HEK293 (cell line): ENCODE results near the gene ZNF780B.

Source experiments
- ZNF416 ChIP-seq: fragments of 450-650 bp; formaldehyde crosslinking; IDR thresholded peaks from 2 replicates; pipeline ENCODE4 v1.5.1; 2016; ENCODE audit warnings: missing biosample characterization, missing genetic modification characterization
- TF ChIP-seq, protein P1 (sequence below): fragments of 450-650 bp; formaldehyde crosslinking; IDR thresholded peaks from 2 replicates; pipeline ENCODE4 v1.5.1; 2016; ENCODE audit warnings: missing biosample characterization, missing genetic modification characterization
- TF ChIP-seq, protein P2 (sequence below): fragments of 450-650 bp; formaldehyde crosslinking; IDR thresholded peaks from 2 replicates; pipeline ENCODE4 v1.5.1; 2016; ENCODE audit warnings: missing biosample characterization, missing genetic modification characterization
- TF ChIP-seq, protein P3 (sequence below): fragments of 450-650 bp; formaldehyde crosslinking; IDR thresholded peaks from 2 replicates; pipeline ENCODE4 v1.5.1; 2016; ENCODE audit warnings: missing biosample characterization, missing genetic modification characterization
- TF ChIP-seq, protein P4 (sequence below): fragments of 450-650 bp; formaldehyde crosslinking; IDR thresholded peaks from 2 replicates; pipeline ENCODE4 v1.5.1; 2017; ENCODE audit warnings: missing biosample characterization, mild to moderate bottlenecking, missing genetic modification characterization, moderate library complexity
- TF ChIP-seq, protein P5 (sequence below): fragments of 450-650 bp; formaldehyde crosslinking; IDR thresholded peaks from 2 replicates; pipeline ENCODE4 v1.5.1; 2016; ENCODE audit warnings: missing biosample characterization, missing genetic modification characterization

DNA sequence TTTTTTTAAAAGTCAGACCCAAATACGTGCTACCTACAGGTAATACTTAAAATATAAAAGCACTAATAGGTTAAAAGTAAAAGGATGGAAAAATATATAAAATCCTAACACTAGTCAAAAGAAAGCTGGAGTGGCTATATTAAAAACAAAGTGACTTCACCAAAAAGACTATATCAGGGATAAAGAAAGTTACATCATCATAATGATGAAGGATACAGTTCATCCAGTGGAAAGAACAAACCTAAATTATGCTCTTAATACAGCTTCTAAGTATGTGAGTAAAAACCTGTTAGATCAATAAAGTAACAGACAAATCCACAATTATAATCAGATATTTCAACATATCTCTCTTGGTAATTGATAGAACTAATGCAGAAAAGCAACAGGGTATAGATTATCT lies 1.1 kb upstream of the ZNF780B start:
- TF ChIP-seq, protein P1, sequence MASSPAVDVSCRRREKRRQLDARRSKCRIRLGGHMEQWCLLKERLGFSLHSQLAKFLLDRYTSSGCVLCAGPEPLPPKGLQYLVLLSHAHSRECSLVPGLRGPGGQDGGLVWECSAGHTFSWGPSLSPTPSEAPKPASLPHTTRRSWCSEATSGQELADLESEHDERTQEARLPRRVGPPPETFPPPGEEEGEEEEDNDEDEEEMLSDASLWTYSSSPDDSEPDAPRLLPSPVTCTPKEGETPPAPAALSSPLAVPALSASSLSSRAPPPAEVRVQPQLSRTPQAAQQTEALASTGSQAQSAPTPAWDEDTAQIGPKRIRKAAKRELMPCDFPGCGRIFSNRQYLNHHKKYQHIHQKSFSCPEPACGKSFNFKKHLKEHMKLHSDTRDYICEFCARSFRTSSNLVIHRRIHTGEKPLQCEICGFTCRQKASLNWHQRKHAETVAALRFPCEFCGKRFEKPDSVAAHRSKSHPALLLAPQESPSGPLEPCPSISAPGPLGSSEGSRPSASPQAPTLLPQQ (tag by site-specific recombination), result no peak
- TF ChIP-seq, protein P2, sequence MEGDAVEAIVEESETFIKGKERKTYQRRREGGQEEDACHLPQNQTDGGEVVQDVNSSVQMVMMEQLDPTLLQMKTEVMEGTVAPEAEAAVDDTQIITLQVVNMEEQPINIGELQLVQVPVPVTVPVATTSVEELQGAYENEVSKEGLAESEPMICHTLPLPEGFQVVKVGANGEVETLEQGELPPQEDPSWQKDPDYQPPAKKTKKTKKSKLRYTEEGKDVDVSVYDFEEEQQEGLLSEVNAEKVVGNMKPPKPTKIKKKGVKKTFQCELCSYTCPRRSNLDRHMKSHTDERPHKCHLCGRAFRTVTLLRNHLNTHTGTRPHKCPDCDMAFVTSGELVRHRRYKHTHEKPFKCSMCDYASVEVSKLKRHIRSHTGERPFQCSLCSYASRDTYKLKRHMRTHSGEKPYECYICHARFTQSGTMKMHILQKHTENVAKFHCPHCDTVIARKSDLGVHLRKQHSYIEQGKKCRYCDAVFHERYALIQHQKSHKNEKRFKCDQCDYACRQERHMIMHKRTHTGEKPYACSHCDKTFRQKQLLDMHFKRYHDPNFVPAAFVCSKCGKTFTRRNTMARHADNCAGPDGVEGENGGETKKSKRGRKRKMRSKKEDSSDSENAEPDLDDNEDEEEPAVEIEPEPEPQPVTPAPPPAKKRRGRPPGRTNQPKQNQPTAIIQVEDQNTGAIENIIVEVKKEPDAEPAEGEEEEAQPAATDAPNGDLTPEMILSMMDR (tag by site-specific recombination), result no peak
- TF ChIP-seq ZNF416 (tag by site-specific recombination), result no peak
- TF ChIP-seq, protein P3, sequence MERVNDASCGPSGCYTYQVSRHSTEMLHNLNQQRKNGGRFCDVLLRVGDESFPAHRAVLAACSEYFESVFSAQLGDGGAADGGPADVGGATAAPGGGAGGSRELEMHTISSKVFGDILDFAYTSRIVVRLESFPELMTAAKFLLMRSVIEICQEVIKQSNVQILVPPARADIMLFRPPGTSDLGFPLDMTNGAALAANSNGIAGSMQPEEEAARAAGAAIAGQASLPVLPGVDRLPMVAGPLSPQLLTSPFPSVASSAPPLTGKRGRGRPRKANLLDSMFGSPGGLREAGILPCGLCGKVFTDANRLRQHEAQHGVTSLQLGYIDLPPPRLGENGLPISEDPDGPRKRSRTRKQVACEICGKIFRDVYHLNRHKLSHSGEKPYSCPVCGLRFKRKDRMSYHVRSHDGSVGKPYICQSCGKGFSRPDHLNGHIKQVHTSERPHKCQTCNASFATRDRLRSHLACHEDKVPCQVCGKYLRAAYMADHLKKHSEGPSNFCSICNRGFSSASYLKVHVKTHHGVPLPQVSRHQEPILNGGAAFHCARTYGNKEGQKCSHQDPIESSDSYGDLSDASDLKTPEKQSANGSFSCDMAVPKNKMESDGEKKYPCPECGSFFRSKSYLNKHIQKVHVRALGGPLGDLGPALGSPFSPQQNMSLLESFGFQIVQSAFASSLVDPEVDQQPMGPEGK, result no peak
- TF ChIP-seq, protein P4, sequence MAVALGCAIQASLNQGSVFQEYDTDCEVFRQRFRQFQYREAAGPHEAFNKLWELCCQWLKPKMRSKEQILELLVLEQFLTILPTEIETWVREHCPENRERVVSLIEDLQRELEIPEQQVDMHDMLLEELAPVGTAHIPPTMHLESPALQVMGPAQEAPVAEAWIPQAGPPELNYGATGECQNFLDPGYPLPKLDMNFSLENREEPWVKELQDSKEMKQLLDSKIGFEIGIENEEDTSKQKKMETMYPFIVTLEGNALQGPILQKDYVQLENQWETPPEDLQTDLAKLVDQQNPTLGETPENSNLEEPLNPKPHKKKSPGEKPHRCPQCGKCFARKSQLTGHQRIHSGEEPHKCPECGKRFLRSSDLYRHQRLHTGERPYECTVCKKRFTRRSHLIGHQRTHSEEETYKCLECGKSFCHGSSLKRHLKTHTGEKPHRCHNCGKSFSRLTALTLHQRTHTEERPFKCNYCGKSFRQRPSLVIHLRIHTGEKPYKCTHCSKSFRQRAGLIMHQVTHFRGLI (tag by site-specific recombination), result no peak
- TF ChIP-seq, protein P5, sequence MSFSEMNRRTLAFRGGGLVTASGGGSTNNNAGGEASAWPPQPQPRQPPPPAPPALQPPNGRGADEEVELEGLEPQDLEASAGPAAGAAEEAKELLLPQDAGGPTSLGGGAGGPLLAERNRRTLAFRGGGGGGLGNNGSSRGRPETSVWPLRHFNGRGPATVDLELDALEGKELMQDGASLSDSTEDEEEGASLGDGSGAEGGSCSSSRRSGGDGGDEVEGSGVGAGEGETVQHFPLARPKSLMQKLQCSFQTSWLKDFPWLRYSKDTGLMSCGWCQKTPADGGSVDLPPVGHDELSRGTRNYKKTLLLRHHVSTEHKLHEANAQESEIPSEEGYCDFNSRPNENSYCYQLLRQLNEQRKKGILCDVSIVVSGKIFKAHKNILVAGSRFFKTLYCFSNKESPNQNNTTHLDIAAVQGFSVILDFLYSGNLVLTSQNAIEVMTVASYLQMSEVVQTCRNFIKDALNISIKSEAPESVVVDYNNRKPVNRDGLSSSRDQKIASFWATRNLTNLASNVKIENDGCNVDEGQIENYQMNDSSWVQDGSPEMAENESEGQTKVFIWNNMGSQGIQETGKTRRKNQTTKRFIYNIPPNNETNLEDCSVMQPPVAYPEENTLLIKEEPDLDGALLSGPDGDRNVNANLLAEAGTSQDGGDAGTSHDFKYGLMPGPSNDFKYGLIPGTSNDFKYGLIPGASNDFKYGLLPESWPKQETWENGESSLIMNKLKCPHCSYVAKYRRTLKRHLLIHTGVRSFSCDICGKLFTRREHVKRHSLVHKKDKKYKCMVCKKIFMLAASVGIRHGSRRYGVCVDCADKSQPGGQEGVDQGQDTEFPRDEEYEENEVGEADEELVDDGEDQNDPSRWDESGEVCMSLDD (tag by site-specific recombination), result no peak
